ENCODE measurements around the gene HSPG2. TPM values are rescaled to one million over a fixed set of nuclear protein-coding genes. Genes with fewer than 3 reads are reported as not detected.
"Not testable (repeated sequence)": the region's sequence is repeated elsewhere in the genome, so short reads cannot be mapped to it uniquely, and the experiment has no call there.

Gene HSPG2
- total RNA-seq, 4 donors from 2014 or later, result 75.7 to 239 (median 96.8) TPM

DNA sequence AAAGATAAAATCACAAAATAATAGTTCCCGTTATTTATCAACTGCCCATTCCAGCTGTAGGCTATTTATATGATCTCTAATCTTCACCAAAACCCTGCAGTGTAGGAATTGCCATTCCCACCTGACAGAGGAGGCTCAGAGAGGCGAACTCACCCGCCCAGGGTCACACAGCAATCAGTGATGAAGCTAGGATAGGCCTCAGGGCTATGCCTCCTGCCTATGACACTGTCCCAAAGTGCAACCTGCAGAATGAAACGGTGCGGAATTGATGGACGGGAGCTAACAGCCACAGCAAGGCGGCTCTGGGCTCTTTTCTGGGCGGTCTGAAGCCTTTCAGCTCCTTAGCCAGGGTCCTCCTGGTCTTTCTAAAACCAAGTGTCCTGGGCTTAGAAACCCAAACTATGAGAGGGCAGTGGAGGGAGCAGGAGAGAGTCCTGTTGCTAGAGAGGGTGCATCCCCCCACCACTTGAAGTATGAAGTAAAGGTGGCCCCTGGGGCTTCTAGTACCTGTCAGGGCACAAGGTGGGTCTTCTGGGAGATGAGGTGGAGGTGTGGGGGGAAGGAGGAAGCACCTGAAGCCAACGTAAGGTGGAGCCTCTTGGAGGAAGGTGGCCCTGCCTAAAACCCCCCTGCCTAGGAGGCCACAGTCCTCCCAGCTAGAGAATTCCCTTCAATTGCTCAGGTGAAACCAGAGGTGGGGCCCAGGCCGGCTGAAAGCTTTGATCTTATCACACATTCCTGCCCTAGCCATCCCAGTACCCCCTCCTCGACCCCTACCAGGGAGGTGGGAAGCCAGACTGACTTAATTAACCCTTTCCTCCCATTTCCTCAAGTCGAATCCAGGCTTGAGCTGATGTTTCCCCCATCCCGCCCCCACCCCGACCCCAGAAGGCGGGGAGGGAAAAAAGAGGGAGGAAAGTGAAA, 14.8 kb downstream of the HSPG2 start:
- peak overlapping the region; percentile 67 to 95 (median 83) for H3K27ac ChIP-seq
- WGBS, 2 donors, result 43 to 62% methylated on average over 15 of the region's 15 CpGs
- TF ChIP-seq CTCF (IDR thresholded peaks at IDR 0.05) (no peak), POLR2A (IDR thresholded peaks at IDR 0.05) (no peak)

GRCh38 chr1:21921100-21921875, 15.8 kb downstream of the HSPG2 start:
- H3K36me3 ChIP-seq, result no peaks in the 10 kb centered on the region
- 52 to 55% methylated on average over 5 to 11 of the region's 11 CpGs for WGBS, 2 donors
- H3K9me3 ChIP-seq, result no peaks in the 10 kb centered on the region
- peaks cover 63 to 68% of the 10 kb centered on the region in 2 donors for H3K4me1 ChIP-seq
- no peak overlapping the region for H3K4me3 ChIP-seq (replicated peaks in 1 of 3)
- no peaks in the 10 kb centered on the region for H3K27me3 ChIP-seq
- TF ChIP-seq POLR2A (IDR thresholded peaks at IDR 0.05), result no peak
- TF ChIP-seq CTCF (IDR thresholded peaks at IDR 0.05), result no peak
- intact Hi-C loops (cut with DNase I), result no loop called here
- peak overlapping the region; percentile 67 to 95 (median 83) for H3K27ac ChIP-seq
- DNase-seq, result peak; percentile 50 to 56

More for the DNA sequence above, 14.8 kb downstream of the HSPG2 start:
- Histone ChIP-seq H3K27me3 (no peaks in the 10 kb centered on the region), H3K9me3 (no peaks in the 10 kb centered on the region), H3K4me3 (replicated peaks in 1 of 3) (no peak overlapping the region), H3K36me3 (no peaks in the 10 kb centered on the region), H3K4me1 (peaks cover 74 to 79% of the 10 kb centered on the region in 2 donors)
- intact Hi-C loops (cut with DNase I), result no loop called here
- peak; percentile 80 to 82 for DNase-seq

GRCh38 chr1:21919520-21919919, 17.6 kb downstream of the HSPG2 start:
- TF ChIP-seq POLR2A (IDR thresholded peaks at IDR 0.05) (no peak), CTCF (IDR thresholded peaks at IDR 0.05) (no peak)
- intact Hi-C loops (cut with DNase I), result no loop called here
- H3K27me3 ChIP-seq, result no peaks in the 10 kb centered on the region
- H3K4me1 ChIP-seq, result peaks cover 62 to 64% of the 10 kb centered on the region in 2 donors
- no peaks in the 10 kb centered on the region for H3K36me3 ChIP-seq
- no peak overlapping the region for H3K4me3 ChIP-seq (replicated peaks in 1 of 3)
- no peaks in the 10 kb centered on the region for H3K9me3 ChIP-seq
- DNase-seq, result no peak
- H3K27ac ChIP-seq, result peak overlapping the region in 2 of 3 donors; percentile 83 to 95
- WGBS, 2 donors, result 52 to 84% methylated on average over 7 of the region's 7 CpGs

- not testable (repeated sequence) for H3K9me3 ChIP-seq
These were observed 19.9 kb downstream of the HSPG2 start for GRCh38 chr1:21917239-21917631.

DNA sequence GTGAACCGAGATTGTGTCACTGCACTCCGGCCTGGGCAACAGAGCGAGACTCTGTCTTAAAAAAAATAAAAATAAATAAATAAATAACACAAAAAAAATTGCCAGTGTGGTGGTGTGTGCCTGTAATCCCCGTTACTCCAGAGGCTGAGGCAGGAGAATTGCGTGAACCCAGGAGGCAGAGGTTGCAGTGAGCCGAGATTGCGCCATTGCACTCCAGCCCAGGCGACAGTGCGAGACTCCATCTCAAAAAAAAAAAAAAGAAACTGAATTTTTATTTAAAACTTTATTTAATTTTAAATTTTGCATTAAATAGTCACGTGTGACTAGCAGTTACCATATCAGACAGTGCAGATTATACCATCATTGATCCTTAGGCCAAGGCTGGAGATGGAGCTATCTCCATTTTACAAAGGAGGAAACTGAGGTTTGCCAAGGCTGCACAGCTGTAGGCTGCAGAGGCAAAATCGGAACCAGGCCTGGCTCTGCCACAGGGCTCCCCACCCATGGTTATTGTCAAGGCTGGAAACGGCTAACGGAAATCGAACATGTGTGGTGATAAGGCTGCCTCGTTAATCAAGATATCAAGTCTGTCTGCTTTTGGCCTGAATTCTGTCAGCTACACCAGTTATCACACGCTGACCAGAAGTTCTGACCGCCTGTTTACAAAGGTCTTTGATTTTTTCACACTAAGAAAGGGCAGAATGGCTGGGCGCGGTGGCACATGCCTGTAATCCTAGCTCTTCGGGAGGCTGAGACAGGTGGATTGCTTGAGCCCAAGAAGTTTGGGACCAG, 20.5 kb downstream of the HSPG2 start:
- WGBS, 2 donors, result 87% methylated on average over 20 of the region's 20 CpGs
- no peak for DNase-seq
- Histone ChIP-seq H3K4me1 (peaks cover 61 to 63% of the 10 kb centered on the region in 2 donors), H3K36me3 (no peaks in the 10 kb centered on the region), H3K27ac (peak overlapping the region in 1 of 3 donors; percentile 22), H3K9me3 (no peaks in the 10 kb centered on the region), H3K4me3 (replicated peaks in 1 of 3) (no peak overlapping the region), H3K27me3 (no peaks in the 10 kb centered on the region)
- intact Hi-C loops (cut with DNase I), result no loop called here
- TF ChIP-seq POLR2A (IDR thresholded peaks at IDR 0.05) (no peak), CTCF (IDR thresholded peaks at IDR 0.05) (no peak)

More at GRCh38 chr1:21917239-21917631, 19.9 kb downstream of the HSPG2 start:
- WGBS, 2 donors, result 82 to 88% methylated on average over 6 of the region's 6 CpGs
- Histone ChIP-seq H3K27ac (peak overlapping the region in 1 of 3 donors; percentile 22), H3K4me1 (peaks cover 64% of the 10 kb centered on the region in 2 donors)
- H3K36me3 ChIP-seq; H3K4me3 ChIP-seq (replicated peaks in 1 of 3); H3K27me3 ChIP-seq; intact Hi-C loops (cut with DNase I); DNase-seq: not testable (repeated sequence)

Data from thyroid gland (tissue), 4 donors.